KMS-11 (cell line): Measurements from ENCODE around the gene SOX8.

Experiments used
- H2AFZ ChIP-seq: fragments of 200-600 bp; sonication (generic); 2 replicates; pipeline ENCODE4 v1.6.1; 2016; ENCODE audit warnings: antibody characterized with exemption, mixed run types, low read depth
- H3K27ac ChIP-seq: fragments of 200-600 bp; sonication (generic); 2 replicates; pipeline ENCODE4 v1.6.1; 2016; ENCODE audit warnings: mild to moderate bottlenecking, mixed run types
- H3K27me3 ChIP-seq: fragments of 200-600 bp; sonication (generic); 2 replicates; pipeline ENCODE4 v1.6.1; 2017; ENCODE audit warnings: mild to moderate bottlenecking, low read depth, mixed run types, moderate library complexity; ENCODE audit not compliant: insufficient read depth
- H3K36me3 ChIP-seq: fragments of 200-600 bp; sonication (generic); 2 replicates; pipeline ENCODE4 v1.6.1; 2017; ENCODE audit warnings: mild to moderate bottlenecking, mixed run types; ENCODE audit not compliant: insufficient read depth
- H3K4me1 ChIP-seq: fragments of 200-600 bp; sonication (generic); 2 replicates; pipeline ENCODE4 v1.6.1; 2016; ENCODE audit warnings: mild to moderate bottlenecking, low read depth, mixed run types; ENCODE audit not compliant: poor library complexity, severe bottlenecking
- H3K4me2 ChIP-seq: fragments of 200-600 bp; sonication (generic); 2 replicates; pipeline ENCODE4 v1.7.0; 2016; ENCODE audit warnings: mild to moderate bottlenecking, mixed run types
- H3K4me3 ChIP-seq: fragments of 200-600 bp; sonication (generic); IDR thresholded peaks from 2 replicates; pipeline ENCODE4 v1.6.1; 2017; ENCODE audit warnings: low read depth, low read length, mixed read lengths; ENCODE audit not compliant: insufficient read depth
- H3K79me2 ChIP-seq: fragments of 200-600 bp; sonication (generic); 2 replicates; pipeline ENCODE4 v1.6.1; 2016; ENCODE audit warnings: low read depth, mixed run types; ENCODE audit not compliant: insufficient read depth
- H3K9ac ChIP-seq: fragments of 200-600 bp; sonication (generic); 2 replicates; pipeline ENCODE4 v1.6.1; 2016; ENCODE audit warnings: mild to moderate bottlenecking, mixed run types
- H4K20me1 ChIP-seq: fragments of 200-600 bp; sonication (generic); 2 replicates; pipeline ENCODE4 v1.6.1; 2016; ENCODE audit warnings: mild to moderate bottlenecking, mixed run types; ENCODE audit not compliant: insufficient read depth
- CTCF ChIP-seq: fragments of 200-600 bp; sonication (generic); conservative IDR thresholded peaks from 2 replicates; pipeline ENCODE4 v1.6.1; 2017; ENCODE audit warnings: low read depth, mild to moderate bottlenecking, antibody characterized with exemption, low read length, moderate library complexity, mixed read lengths

Gene SOX8

GRCh38 chr16:1028524-1029258 is 47.1 kb downstream of the SOX8 start:
- H4K20me1 ChIP-seq = no peaks in the 10 kb centered on the region
- no peak overlapping the region for H3K4me2 ChIP-seq
- no peak overlapping the region for H2AFZ ChIP-seq
- no peaks in the 10 kb centered on the region for H3K36me3 ChIP-seq
- H3K79me2 ChIP-seq = no peaks in the 10 kb centered on the region
- TF ChIP-seq CTCF = no peak
- H3K4me1 ChIP-seq = no peaks in the 10 kb centered on the region
- peaks cover 87% of the 10 kb centered on the region for H3K27me3 ChIP-seq
- H3K4me3 ChIP-seq = no peak overlapping the region
- no peak overlapping the region for H3K9ac ChIP-seq
- H3K27ac ChIP-seq = no peak overlapping the region

- H3K4me1 ChIP-seq = no peaks in the 10 kb centered on the region
- H3K9ac ChIP-seq = no peak overlapping the region
- no peaks in the 10 kb centered on the region for H4K20me1 ChIP-seq
- H2AFZ ChIP-seq = no peak overlapping the region
- H3K4me2 ChIP-seq = no peak overlapping the region
- no peaks in the 10 kb centered on the region for H3K36me3 ChIP-seq
- no peak overlapping the region for H3K27ac ChIP-seq
- TF ChIP-seq CTCF = no peak
- H3K27me3 ChIP-seq = peaks cover 83% of the 10 kb centered on the region
- H3K79me2 ChIP-seq = no peaks in the 10 kb centered on the region
- H3K4me3 ChIP-seq = no peak overlapping the region
Measured at GRCh38 chr16:1029259-1029545, 47.6 kb downstream of the SOX8 start.

- Histone ChIP-seq H3K27me3 (peaks cover 75% of the 10 kb centered on the region), H3K36me3 (no peaks in the 10 kb centered on the region), H3K4me1 (no peaks in the 10 kb centered on the region), H3K27ac (no peak overlapping the region), H3K9ac (no peak overlapping the region), H3K79me2 (no peaks in the 10 kb centered on the region), H3K4me3 (no peak overlapping the region), H3K4me2 (no peak overlapping the region), H2AFZ (no peak overlapping the region), H4K20me1 (no peaks in the 10 kb centered on the region)
- TF ChIP-seq CTCF = no peak
Measured at GRCh38 chr16:1030473-1030901, 48.9 kb downstream of the SOX8 start.

GRCh38 chr16:1031666-1032065 is 50.1 kb downstream of the SOX8 start:
- Histone ChIP-seq H3K27ac (no peak overlapping the region), H3K4me1 (no peaks in the 10 kb centered on the region), H3K36me3 (no peaks in the 10 kb centered on the region), H3K27me3 (peaks cover 78% of the 10 kb centered on the region), H3K9ac (no peak overlapping the region), H3K4me3 (no peak overlapping the region), H3K79me2 (no peaks in the 10 kb centered on the region), H2AFZ (no peak overlapping the region), H4K20me1 (no peaks in the 10 kb centered on the region), H3K4me2 (no peak overlapping the region)
- TF ChIP-seq CTCF = no peak
